GM03348 (cell line): ENCODE measurements around the gene CDHR2.

Source experiments
- DNase-seq: peaks from one replicate; pipeline ENCODE4 v3.0.0; 2012; ENCODE audit warnings: low spot score

The CDHR2 gene

GRCh38 chr5:176529741-176530141 lies 19.4 kb upstream of the CDHR2 start:
- no peak for DNase-seq

- no peak for DNase-seq
Measured at GRCh38 chr5:176530393-176530982, 18.7 kb upstream of the CDHR2 start.

- no peak for DNase-seq
Measured at GRCh38 chr5:176530983-176531901, 17.9 kb upstream of the CDHR2 start.

GRCh38 chr5:176531902-176532493 lies 17.1 kb upstream of the CDHR2 start:
- no peak for DNase-seq

GRCh38 chr5:176532795-176533194 lies 16.3 kb upstream of the CDHR2 start:
- no peak for DNase-seq

GRCh38 chr5:176533390-176533789 lies 15.8 kb upstream of the CDHR2 start:
- DNase-seq: no peak

- peak; percentile 29 for DNase-seq
Measured at GRCh38 chr5:176533894-176534611, 15.1 kb upstream of the CDHR2 start.

- DNase-seq: no peak
Measured at GRCh38 chr5:176534640-176535039, 14.5 kb upstream of the CDHR2 start.

- DNase-seq: no peak
Measured at GRCh38 chr5:176535101-176535663, 14.0 kb upstream of the CDHR2 start.

- DNase-seq: no peak
Measured at GRCh38 chr5:176535664-176536131, 13.4 kb upstream of the CDHR2 start.

- DNase-seq: peak; percentile 93
Measured at GRCh38 chr5:176536132-176536901, 12.8 kb upstream of the CDHR2 start.

- peak; percentile 99 for DNase-seq
Measured at GRCh38 chr5:176536902-176537553, 12.1 kb upstream of the CDHR2 start, which contains the start of gene RNF44. Gene RNF44, minus strand, starts transcription at chr5:176537402. Its CDS starts 4,930 bp downstream, at chr5:176532472.

- DNase-seq: peak; percentile 97
Measured at GRCh38 chr5:176537554-176538229, 11.4 kb upstream of the CDHR2 start.

- no peak for DNase-seq
Measured at GRCh38 chr5:176538230-176538988, 10.7 kb upstream of the CDHR2 start.

GRCh38 chr5:176538989-176539384 lies 10.2 kb upstream of the CDHR2 start:
- no peak for DNase-seq

- DNase-seq: no peak
Measured at GRCh38 chr5:176540476-176540899, 8.7 kb upstream of the CDHR2 start.

- DNase-seq: no peak
Measured at GRCh38 chr5:176540956-176541337, 8.2 kb upstream of the CDHR2 start.

GRCh38 chr5:176541338-176542134 lies 7.6 kb upstream of the CDHR2 start:
- DNase-seq: peak; percentile 42
